HG03280 (cell line): ENCODE data around the gene SSBP4.
"Not testable (repeated sequence)": the region's sequence is repeated elsewhere in the genome, so short reads cannot be mapped to it uniquely, and the experiment has no call there.

Experiments
- ATAC-seq: cut with Tn5 transposase; IDR thresholded peaks from one replicate; pipeline ENCODE4 v1.9.1; 2021; ENCODE audit warnings: mild to moderate bottlenecking, moderate library complexity; ENCODE audit not compliant: unreplicated experiment

The SSBP4 gene

DNA sequence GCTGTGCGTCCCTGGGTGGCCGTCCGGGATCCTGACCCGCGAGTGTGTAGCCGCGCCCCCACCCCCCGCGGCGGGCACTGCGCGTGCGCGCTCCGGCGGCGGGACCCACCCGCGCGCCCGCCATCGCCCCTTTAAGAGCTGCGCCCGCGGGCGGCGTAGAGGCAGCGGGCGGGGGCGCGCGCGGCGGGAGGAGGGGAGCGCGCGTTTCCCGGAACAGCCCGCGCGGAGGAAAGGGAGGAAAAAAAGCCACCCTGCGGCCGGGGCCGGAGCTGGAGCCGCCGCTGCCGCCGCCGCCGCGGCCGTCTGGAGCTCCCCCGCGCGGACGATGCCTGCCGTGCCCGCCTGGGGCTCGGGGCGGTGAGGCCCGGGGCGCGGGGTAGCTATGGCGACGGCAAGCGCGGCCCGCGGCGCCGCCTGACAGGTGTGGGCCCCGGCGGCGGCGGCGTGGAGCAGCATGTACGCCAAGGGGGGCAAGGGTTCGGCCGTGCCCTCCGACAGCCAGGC, at the start of gene SSBP4:
SSBP4 (plus strand) TSS at position 204 of the 504 bp plus-strand sequence; CDS start at position 455, 251 bp downstream.
- ATAC-seq: peak; percentile 44

DNA sequence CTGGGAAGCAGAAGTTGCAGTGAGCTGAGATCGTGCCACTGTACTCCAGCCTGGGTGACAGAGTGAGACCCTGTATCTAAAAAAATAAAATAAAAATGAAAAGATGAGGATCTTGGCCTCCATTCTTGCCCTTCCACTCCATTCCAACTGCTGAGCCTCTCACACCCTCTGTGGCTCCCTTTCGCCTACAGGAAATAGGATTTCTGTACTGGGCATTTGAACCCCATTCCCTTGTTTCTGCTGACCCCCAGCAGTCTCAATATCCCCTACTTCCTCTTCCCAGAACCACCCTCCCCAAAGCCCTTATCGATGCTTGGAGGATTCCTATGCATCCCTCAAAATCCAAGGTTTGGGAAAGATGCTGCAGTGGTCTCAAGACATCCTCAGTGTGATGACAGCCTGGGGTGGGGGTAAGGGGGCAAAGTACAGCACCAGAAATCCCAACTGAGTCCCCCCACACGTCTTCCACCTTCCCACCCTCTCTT, 45.7 kb upstream of the SSBP4 start:
- no peak for ATAC-seq

DNA sequence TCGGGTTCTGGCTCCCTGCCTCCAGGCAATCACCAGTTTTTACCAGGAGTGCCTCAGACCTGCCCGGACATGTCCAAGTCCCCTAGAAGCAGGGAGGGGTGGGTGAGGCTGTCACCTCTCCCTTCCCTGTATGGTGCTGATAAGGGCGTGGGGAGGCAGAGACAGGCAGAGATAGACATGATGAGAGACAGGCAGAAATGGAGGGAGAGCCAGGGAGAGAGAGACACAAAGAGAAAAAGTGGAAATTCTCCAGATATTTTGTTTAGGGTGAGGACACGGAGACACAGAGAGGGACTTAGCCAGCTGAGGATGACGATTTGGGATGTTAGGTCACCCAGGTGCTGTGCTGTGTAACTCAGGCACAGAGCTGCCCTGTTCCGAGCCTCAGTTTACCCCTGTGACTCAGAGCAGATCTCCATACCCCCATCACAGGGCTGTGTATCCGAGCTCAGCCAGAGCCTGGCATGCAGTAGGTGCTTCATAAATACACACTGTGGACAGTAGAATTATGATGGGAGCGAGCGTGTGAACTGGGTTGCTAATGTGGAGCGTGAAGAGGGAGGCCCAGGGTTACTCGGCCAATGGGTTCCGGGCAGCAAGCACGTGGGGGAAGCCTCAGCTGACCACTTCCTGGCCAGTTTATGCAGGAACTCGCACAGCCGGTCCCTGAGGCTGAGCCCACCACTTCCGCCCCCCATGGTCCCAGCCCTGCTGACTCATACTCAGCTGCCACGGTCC, 45.1 kb upstream of the SSBP4 start:
- ATAC-seq: peak; percentile 86

DNA sequence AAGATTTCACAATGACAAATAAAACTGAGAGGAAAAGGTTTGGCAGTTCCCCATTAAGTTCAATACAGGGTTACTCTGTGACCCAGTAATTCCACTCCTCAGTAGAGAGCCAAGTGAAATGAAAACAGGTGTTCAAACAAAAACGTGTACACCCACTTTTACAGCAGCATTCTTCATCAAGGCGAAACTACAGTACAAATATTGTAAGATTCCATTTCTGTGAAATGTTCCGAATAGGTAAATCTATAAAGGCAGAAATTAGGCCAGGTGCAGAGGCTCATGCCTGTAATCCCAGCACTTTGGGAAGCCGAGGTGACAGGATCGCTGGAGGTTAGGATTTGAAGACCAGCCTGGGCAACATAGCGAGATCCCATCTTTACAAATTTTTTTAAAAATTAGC, 42.2 kb upstream of the SSBP4 start:
- no peak for ATAC-seq

DNA sequence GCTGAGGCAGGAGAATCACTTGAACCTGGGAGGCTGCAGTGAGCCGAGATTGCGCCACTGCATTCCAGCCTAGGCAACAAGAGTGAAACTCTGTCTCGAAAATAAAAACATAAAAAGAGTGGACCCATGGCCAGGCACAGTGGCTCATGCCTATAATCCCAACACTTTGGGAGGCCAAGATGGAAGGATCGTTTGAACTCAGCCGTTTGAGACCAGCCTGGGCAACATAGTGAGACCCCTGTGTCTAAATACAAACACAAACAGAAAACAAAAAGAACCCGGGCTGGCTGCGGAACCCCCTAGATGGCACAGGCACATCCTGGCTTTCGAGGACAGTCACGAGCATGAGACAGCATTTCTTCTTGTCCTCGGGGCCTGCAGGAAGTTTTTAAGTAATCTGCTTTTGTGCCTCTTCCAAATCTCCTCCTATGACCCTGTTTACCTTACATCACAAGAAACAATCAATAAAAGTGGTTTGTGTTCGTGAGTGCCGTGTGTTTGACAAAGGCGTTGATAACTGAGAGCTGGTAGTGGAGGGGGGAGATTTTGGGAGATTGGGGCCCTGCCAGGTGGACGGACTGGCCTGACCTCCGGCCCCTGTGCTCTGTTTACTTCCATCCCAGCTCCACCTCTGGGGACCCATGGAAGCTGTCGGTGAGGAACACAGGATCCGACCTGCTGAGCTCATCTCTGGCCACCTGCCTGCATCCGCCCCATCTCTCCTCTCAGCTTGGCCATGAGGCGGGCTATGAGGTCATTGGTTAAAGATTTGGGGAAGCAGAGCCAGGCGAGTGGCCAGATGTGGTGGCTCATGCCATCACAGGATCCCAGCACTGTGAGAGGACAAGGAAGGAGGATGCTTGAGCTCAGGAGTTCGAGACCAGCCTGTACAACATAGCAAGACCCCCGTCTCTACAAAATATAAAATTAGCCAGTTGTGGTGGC, 39.1 kb upstream of the SSBP4 start:
- ATAC-seq: no peak

DNA sequence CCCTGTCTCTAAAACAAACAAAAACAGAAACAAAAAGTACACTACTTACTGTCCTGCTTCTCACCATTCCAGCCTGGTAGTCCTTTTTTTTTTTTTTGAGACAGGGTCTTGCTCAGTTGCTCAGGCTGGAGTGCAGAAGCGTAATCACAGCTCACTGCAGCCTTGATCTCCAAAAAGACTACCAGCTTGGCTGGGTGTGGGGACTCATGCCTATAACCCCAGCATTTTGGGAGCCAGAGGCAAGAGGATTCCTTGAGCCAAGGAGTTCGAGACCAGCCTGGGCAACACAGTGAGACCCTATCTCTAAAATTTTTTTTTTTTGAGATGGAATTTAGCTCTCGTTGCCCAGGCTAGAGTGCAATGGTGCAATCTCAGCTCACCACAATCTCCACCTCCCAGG, 38.4 kb upstream of the SSBP4 start:
- no peak for ATAC-seq

DNA sequence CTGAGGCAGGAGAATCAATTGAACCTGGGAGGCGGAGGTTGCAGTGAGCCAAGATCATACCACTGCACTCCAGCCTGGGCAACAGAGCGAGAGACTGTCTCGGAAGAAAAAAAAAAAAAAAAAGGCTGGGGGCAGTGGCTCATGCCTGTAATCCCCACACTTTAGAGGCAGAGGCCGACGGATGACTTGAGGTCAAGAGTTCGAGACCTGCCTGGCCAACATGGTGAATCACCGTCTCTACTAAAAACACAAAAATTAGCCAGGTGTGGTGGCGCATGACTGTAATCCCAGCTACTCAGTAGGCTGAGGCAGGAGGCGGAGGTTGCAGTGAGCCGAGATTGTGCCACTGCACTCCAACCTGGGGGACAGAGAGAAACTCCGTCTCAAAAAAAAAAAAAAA, 35.6 kb upstream of the SSBP4 start:
- ATAC-seq: not testable (repeated sequence)

DNA sequence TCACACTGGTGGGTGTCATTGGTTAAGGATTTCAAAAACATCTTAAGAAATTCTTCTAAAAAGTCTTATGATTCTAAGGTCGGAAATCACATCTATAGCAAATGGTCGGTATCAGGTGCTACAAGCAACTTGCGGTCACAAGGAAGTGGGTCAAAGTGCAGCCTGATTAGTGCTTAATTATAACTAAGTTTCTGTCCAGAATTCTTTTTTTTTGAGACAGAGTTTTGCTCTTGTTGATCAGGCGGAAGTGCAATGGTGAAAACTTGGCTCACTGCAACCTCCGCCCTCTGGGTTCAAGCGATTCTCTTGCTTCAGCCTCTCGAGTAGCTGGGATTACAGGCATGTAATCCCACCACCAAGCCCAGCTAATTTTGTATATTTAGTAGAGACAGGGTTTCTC, 34.4 kb upstream of the SSBP4 start:
- ATAC-seq: no peak

DNA sequence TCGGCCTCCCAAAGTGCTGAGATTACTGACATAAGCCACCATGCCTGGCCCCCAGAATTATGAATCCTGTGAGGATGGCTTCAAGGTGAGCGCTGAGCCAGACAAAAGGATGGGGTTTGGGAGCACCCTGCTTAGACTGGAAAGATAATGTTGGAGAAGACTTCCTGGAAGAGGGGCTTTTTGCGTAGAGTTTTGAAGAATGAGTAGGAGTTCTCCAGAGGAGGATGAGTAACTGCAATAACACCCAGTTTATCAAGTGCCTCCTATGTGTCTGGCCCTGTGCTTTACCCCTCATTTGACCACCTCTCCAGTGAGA, 33.9 kb upstream of the SSBP4 start:
- ATAC-seq: no peak

DNA sequence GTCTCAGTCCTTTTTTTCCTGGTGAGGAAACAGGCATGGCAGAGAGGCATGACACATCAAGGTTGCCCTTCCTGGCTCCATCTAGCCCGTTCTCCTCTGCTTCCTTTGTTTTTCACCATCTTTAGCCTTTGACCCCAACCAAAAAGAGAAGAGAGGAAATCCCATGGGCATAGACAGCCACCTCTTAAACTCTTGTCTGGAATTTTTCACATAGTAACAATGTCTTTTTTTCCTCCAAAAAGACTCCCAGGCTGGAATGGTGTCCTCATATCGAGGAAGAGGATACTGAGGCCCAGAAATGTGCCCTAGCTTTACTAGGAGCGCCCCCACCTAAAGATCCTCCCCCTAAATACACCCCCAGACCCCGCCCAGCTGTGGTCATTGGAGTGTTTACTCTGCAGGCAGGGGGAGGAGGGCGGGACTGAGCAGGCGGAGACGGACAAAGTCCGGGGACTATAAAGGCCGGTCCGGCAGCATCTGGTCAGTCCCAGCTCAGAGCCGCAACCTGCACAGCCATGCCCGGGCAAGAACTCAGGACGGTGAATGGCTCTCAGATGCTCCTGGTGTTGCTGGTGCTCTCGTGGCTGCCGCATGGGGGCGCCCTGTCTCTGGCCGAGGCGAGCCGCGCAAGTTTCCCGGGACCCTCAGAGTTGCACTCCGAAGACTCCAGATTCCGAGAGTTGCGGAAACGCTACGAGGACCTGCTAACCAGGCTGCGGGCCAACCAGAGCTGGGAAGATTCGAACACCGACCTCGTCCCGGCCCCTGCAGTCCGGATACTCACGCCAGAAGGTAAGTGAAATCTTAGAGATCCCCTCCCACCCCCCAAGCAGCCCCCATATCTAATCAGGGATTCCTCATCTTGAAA, 33.3 kb upstream of the SSBP4 start, which contains the start of gene GDF15:
GDF15 (plus strand) TSS at position 484 of the 868 bp plus-strand sequence; CDS start at position 516, 32 bp downstream.
- no peak for ATAC-seq

DNA sequence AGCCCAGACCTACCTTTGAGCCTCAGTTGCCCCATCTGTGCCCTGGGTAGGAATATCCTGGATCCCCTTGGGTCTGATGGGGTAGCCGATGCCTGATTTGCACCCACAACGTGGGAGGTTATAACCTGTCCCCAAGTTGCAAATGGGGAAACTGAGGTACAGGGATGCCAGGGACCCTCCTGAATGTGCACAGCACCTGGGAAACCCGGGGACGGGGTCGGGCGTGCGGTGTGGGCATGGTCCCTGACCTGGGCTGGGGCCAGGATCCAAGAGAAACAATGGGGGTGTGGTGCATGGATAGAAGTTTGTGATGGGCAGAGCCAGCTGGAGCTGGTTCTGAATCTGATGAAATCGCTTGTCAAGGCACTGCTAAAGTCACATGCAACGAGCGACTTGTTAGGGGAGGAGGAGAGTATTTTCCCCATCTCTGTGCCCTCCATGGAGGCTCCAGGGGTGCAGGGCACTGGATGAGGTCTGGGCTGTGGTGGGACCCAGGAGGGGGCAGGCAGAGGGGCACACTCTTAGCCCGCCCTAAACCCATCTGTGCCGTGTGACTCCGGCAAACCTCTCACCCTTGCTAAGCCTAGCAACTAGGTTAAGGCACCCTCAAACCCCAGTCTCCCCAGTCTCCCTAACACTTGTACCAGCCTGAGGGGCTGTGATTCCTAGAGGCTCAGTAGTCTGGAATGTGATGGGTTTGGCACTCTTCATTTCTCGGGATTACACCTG, 32.5 kb upstream of the SSBP4 start:
- ATAC-seq: no peak

DNA sequence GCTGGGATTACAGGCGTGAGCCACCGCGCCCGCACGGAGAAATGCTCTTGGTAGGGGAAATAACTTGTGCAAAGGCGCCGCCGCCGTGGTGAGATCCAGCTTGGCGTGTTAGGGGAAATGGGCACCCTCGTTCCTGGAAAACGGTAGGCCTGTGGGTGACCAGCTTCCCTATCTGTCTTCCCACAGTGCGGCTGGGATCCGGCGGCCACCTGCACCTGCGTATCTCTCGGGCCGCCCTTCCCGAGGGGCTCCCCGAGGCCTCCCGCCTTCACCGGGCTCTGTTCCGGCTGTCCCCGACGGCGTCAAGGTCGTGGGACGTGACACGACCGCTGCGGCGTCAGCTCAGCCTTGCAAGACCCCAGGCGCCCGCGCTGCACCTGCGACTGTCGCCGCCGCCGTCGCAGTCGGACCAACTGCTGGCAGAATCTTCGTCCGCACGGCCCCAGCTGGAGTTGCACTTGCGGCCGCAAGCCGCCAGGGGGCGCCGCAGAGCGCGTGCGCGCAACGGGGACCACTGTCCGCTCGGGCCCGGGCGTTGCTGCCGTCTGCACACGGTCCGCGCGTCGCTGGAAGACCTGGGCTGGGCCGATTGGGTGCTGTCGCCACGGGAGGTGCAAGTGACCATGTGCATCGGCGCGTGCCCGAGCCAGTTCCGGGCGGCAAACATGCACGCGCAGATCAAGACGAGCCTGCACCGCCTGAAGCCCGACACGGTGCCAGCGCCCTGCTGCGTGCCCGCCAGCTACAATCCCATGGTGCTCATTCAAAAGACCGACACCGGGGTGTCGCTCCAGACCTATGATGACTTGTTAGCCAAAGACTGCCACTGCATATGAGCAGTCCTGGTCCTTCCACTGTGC, 30.9 kb upstream of the SSBP4 start:
- peak; percentile 61 for ATAC-seq

DNA sequence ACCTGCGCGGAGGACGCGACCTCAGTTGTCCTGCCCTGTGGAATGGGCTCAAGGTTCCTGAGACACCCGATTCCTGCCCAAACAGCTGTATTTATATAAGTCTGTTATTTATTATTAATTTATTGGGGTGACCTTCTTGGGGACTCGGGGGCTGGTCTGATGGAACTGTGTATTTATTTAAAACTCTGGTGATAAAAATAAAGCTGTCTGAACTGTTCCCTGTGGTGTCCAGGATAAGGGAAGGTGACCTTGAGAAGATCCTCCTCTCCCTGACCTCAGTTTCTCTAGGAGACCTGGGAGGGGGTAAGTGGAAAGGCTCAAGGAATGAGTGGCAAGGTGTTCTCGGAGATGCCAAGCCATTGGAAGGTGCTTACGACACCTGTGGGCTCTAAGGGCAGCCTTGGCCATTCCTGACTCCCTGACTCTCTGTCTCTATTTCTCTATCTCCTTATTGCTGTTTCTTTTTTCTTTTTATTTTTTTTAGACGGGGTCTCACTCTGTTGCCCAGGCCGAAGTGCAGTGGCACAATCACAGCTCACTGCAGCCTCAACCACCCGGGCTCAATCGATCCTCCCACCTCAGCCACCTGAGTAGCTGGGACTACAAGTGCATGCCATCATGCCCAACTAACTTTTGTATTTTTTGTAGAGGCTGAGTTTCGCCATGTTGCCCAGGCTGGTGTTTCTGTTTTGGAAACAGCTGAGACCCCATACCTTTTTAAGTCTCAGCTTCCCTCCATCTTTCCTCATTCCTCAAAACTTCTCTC, 30.1 kb upstream of the SSBP4 start:
- ATAC-seq: no peak

DNA sequence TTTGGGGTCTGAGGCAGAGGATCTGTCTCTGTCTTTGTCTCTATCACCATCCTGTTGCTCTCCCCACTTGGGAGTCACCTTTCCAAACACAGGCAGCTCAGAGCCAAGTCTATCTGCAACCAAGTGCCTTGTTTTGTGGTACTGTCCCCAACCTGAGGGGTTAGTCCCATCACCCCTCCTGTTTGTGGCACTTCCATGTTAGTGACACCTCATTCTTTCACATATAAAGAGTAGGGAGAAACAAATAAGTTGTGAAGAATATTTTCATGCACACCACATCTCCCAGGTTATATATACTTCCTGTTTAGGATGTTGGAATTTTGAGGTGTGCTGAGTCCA, 29.5 kb upstream of the SSBP4 start:
- no peak for ATAC-seq

DNA sequence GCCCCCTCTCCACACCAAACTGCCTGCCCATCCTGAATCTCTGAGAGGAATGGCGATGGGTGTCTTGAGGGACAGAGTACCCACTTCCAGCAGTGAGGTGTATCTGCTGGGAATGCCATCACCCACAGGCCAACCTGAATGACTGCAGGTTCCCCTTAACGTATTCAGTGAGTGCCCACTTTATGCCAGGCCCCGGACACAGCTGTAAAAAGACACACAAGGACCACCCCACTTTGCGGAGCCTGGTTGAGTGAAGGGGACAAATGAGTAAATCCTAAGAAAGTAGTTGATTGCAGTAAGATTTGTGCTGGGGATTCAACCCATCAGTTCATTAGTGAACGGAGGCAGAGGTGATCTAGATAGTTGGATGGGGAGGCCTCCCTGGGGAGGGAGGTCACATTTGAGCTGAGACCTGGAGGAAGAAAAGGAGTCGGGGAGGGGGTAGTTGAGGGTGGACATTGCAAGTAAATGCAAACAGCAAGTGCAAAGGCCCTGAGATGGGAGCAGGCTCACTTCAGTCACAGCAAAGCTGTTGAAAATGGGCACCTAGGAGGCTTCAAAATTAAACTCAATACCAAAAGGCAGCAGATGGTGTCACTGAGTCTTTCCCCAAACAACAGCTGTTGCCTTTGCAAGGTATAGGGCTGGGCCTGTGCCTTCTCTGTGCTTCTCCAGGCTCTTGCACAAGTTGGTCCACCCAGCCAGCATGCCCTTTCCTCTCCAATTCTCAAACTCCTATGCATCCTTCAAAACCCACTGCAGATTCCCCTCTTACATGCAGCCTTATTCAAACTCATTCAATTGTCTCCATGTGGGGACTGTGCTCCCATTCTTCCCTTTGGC, 28.9 kb upstream of the SSBP4 start:
- no peak for ATAC-seq

DNA sequence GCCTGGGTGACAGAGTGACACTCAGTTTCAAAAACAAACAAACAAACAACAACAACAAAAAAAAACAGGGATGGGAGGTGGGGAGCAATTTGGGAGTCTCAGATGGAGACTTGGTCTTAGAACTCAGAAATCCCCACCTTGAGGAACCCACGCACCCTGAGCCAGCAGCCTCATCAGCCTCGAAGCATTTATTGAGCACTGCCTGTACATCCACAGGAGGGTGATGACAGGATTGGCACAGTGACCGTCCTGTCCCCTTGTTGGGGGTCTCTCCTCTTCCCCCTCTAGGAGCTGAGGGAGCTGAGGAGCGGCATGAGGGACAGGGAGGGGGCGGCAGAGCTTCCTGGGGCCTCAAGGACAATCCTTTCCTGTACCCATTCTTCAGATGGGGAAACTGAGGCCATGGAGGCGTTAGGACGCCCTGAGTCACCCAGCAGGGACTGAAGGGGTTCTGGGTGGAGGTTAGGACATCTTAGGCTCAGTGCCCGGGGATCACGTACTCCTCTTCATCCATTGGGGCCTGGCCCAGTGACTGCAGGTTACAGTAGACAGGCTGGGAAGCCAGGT, 27.6 kb upstream of the SSBP4 start:
- ATAC-seq: no peak

DNA sequence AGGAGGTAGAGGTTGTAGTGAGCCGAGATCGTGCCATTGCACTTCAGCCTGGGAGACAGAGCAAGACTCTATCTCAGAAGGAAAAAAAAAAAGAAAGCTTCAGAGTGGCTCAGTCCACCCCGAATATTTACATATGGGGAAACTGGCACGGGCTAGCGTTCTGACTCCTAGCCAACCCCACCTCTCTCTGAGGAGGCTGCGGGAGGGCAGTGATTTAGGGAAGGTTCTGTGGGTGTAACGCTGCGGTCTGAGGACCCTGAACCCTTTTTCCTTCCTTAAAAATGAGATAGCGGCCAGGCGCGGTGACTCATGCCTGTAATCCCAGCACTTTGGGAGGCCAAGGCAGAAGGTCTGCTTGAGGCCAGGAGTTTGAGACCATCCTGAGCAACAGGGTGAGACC, 26.8 kb upstream of the SSBP4 start:
- no peak for ATAC-seq
